IMR-90 (cell line): ENCODE results near the gene SLC25A21. TPM values are rescaled to one million over a fixed set of nuclear protein-coding genes. Genes with fewer than 3 reads are reported as not detected.

Experiments used
- ATAC-seq: fragments of 200-7000 bp; cut with Tn5 transposase; 2 replicates; pipeline ENCODE4 v1.9.1; 2020; ENCODE audit warnings: low read depth, mild to moderate bottlenecking, moderate library complexity
- BruUV-seq: library from RNA; stranded (reverse); fragments of 400-500 nt; replicated peaks from 2 replicates; lab custom pipeline; 2021; lab: Mats Ljungman, UMichigan
- CTCF ChIA-PET: fragments of 300-600 bp; formaldehyde crosslinking; extraction: SDS; loops from one replicate; lab custom pipeline; 2021; ENCODE audit warnings: antibody characterized with exemption; lab: Yijun Ruan, JAX
- POLR2A ChIA-PET: fragments of 300-600 bp; sonication (Branson Sonifier 250); formaldehyde crosslinking; loops from one replicate; lab custom pipeline; 2022; ENCODE audit warnings: antibody characterized with exemption; ENCODE audit not compliant: unreplicated experiment; lab: Charles Lee
- DNase-seq: peaks from one replicate; pipeline ENCODE4 v3.0.0; 2013
- H2AFZ ChIP-seq: replicated peaks from 2 replicates; pipeline ENCODE3; 2013; ENCODE audit warnings: low read length, mild to moderate bottlenecking; ENCODE audit not compliant: poor library complexity
- H2AK5ac ChIP-seq: 2 replicates; pipeline ENCODE4 v1.6.1; 2013; ENCODE audit warnings: low read depth, low read length, inconsistent platforms
- H2AK9ac ChIP-seq: replicated peaks from 2 replicates; pipeline ENCODE3; 2013; ENCODE audit warnings: mild to moderate bottlenecking, low read depth, low read length, moderate library complexity; ENCODE audit not compliant: poor library complexity
- H2BK120ac ChIP-seq: 2 replicates; pipeline ENCODE4 v1.6.1; 2013; ENCODE audit warnings: low read depth, low read length, inconsistent platforms
- H2BK15ac ChIP-seq: 3 replicates; pipeline ENCODE4 v1.6.1; 2013; ENCODE audit warnings: low read depth, low read length, inconsistent platforms
- H2BK20ac ChIP-seq: 2 replicates; pipeline ENCODE4 v1.6.1; 2013; ENCODE audit warnings: low read depth, mild to moderate bottlenecking, inconsistent platforms, low read length, moderate library complexity
- H2BK5ac ChIP-seq: 2 replicates; pipeline ENCODE4 v1.6.1; 2013; ENCODE audit warnings: mild to moderate bottlenecking, low read depth, low read length, inconsistent platforms; ENCODE audit not compliant: poor library complexity, severe bottlenecking
- H3K14ac ChIP-seq: replicated peaks from 2 replicates; pipeline ENCODE4 v1.6.1; 2013; ENCODE audit warnings: low read depth, low read length, inconsistent platforms
- H3K18ac ChIP-seq: 2 replicates; pipeline ENCODE4 v1.6.1; 2013; ENCODE audit warnings: low read depth, low read length, control low read depth
- H3K23ac ChIP-seq: 2 replicates; pipeline ENCODE4 v1.6.1; 2013; ENCODE audit warnings: low read depth, low read length, inconsistent platforms
- H3K27ac ChIP-seq: 2 replicates; pipeline ENCODE4 v1.5.1; 2013; ENCODE audit warnings: mild to moderate bottlenecking, control low read depth, low read length; ENCODE audit not compliant: insufficient read depth
- H3K27me3 ChIP-seq: 2 replicates; pipeline ENCODE4 v1.6.1; 2013; ENCODE audit warnings: low read length; ENCODE audit not compliant: control insufficient read depth, insufficient read depth
- H3K36me3 ChIP-seq: 2 replicates; pipeline ENCODE4 v1.6.1; 2013; ENCODE audit warnings: low read length, mixed read lengths; ENCODE audit not compliant: control insufficient read depth, insufficient read depth
- H3K4ac ChIP-seq: 2 replicates; pipeline ENCODE4 v1.6.1; 2013; ENCODE audit warnings: low read depth, low read length, inconsistent platforms
- H3K4me1 ChIP-seq: 2 replicates; pipeline ENCODE4 v1.6.1; 2013; ENCODE audit warnings: low read length, mixed read lengths; ENCODE audit not compliant: control insufficient read depth, insufficient read depth
- H3K4me2 ChIP-seq: 2 replicates; pipeline ENCODE4 v1.6.1; 2013; ENCODE audit warnings: low read depth, mild to moderate bottlenecking, control low read depth, low read length, moderate library complexity
- H3K4me3 ChIP-seq: 2 replicates; pipeline ENCODE4 v1.5.1; 2013; ENCODE audit warnings: low read depth, mild to moderate bottlenecking, control low read depth, low read length, moderate library complexity; ENCODE audit not compliant: insufficient read depth
- H3K56ac ChIP-seq: 2 replicates; pipeline ENCODE4 v1.6.1; 2013; ENCODE audit warnings: low read length, inconsistent platforms; ENCODE audit not compliant: insufficient read depth; ENCODE audit errors: extremely low read depth
- H3K79me1 ChIP-seq, 2 experiments: 2 replicates each; pipeline ENCODE4 v1.6.1; 2013; ENCODE audit warnings: low read length in 2 of 2, inconsistent platforms in 1 of 2, low read depth in 1 of 2
- H3K9ac ChIP-seq: 2 replicates; pipeline ENCODE4 v1.6.1; 2013; ENCODE audit warnings: low read depth, low read length, control low read depth
- H3K9me1 ChIP-seq: 2 replicates; pipeline ENCODE4 v1.6.1; 2013; ENCODE audit warnings: low read length, inconsistent platforms; ENCODE audit not compliant: insufficient read depth
- H3K9me3 ChIP-seq: 2 replicates; pipeline ENCODE4 v1.6.1; 2013; ENCODE audit warnings: low read length; ENCODE audit not compliant: control insufficient read depth, insufficient read depth
- H4K20me1 ChIP-seq: 2 replicates; pipeline ENCODE4 v1.6.1; 2013; ENCODE audit warnings: low read length, inconsistent platforms; ENCODE audit not compliant: insufficient read depth
- H4K5ac ChIP-seq: 2 replicates; pipeline ENCODE4 v1.6.1; 2013; ENCODE audit warnings: mild to moderate bottlenecking, low read depth, low read length, control low read depth
- H4K8ac ChIP-seq, 2 experiments: 2 replicates each; pipeline ENCODE4 v1.6.1; 2013; ENCODE audit warnings: low read depth in 2 of 2, low read length in 2 of 2, control low read depth in 1 of 2, inconsistent platforms in 1 of 2
- H4K91ac ChIP-seq: 2 replicates; pipeline ENCODE4 v1.6.1; 2013; ENCODE audit warnings: low read depth, low read length, inconsistent platforms; ENCODE audit not compliant: insufficient read depth
- BHLHE40 ChIP-seq: fragments of 150-350 bp; IDR thresholded peaks from 2 replicates; pipeline ENCODE4 v1.6.1; 2016; ENCODE audit warnings: mild to moderate bottlenecking, low read depth, low read length
- CEBPB ChIP-seq: IDR thresholded peaks from 2 replicates; pipeline ENCODE4 v1.6.1; 2012; ENCODE audit warnings: low read depth, low read length, improper control_type of control experiment
- CHD1 ChIP-seq: IDR thresholded peaks from 2 replicates; pipeline ENCODE4 v1.6.1; 2012; ENCODE audit warnings: low read depth, low read length, improper control_type of control experiment
- FOS ChIP-seq: fragments of 150-350 bp; IDR thresholded peaks from 2 replicates; pipeline ENCODE4 v1.6.1; 2016; ENCODE audit warnings: low read depth, low read length
- POLR2A ChIP-seq: IDR thresholded peaks from 2 replicates; pipeline ENCODE4 v1.6.1; 2012; ENCODE audit warnings: mild to moderate bottlenecking, low read depth, low read length
- RFX5 ChIP-seq: IDR thresholded peaks from 2 replicates; pipeline ENCODE4 v1.8.0; 2012; ENCODE audit warnings: low read depth, mild to moderate bottlenecking, low read length, moderate library complexity
- SMC3 ChIP-seq: fragments of 150-350 bp; IDR thresholded peaks from 2 replicates; pipeline ENCODE4 v1.6.1; 2016; ENCODE audit warnings: low read depth, mild to moderate bottlenecking, antibody characterized with exemption, low read length, moderate library complexity
- WGBS, 2 experiments: methylation state at CpG; one replicate each; pipeline versions ENCODE4 v1.1.5 to v1.1.7; 2013; ENCODE audit warnings: missing lambda C conversion rate in 2 of 2; ENCODE audit not compliant: insufficient read length in 1 of 2; ENCODE audit errors: extremely low coverage in 2 of 2; 5-methylcytosine and 5-hydroxymethylcytosine counted together
- dilution Hi-C: fragments of 300-500 bp; cut with HindIII; formaldehyde crosslinking; loops from one replicate; pipeline ENCODE4 v1.14.3; 2018; ENCODE audit warnings: low sequenced_read_pairs; ENCODE audit not compliant: unreplicated experiment
- in situ Hi-C: fragments of 300-500 bp; cut with MboI; formaldehyde crosslinking; loops from 3 replicates; pipeline ENCODE4 v1.14.3; 2019; ENCODE audit warnings: low sequenced_read_pairs, inconsistent platforms, mixed read lengths
- intact Hi-C: fragments of 100-400 bp; cut with micrococcal nuclease; formaldehyde crosslinking; loops from 2 replicates; pipeline ENCODE4 v1.10.0; 2022
- polyA plus RNA-seq, 3 experiments: library from polyadenylated mRNA; depleted of rRNA; stranded (reverse); fragments of >200 nt; gene quantifications; 2 replicates each; pipeline ENCODE4 v1.2.3, GENCODE V29; 2012; ENCODE audit warnings: low replicate concordance in 1 of 3
- total RNA-seq: library from RNA; depleted of rRNA; stranded (reverse); fragments of >200 nt; gene quantifications from 2 replicates; pipeline ENCODE4 v1.2.3, GENCODE V29; 2012
- TF ChIP-seq, protein P1 (sequence below): fragments of 150-350 bp; IDR thresholded peaks from 2 replicates; pipeline ENCODE4 v1.6.1; 2017; ENCODE audit warnings: mild to moderate bottlenecking, antibody characterized with exemption, low read length, low read depth
- TF ChIP-seq, protein P2 (sequence below): conservative IDR thresholded peaks from 2 replicates; pipeline ENCODE4 v1.5.1; 2012; ENCODE audit warnings: mild to moderate bottlenecking, low read depth, low read length, improper control_type of control experiment
- TF ChIP-seq, protein P3 (sequence below): fragments of 150-350 bp; IDR thresholded peaks from 2 replicates; pipeline ENCODE4 v1.6.1; 2016; ENCODE audit warnings: low read depth, mild to moderate bottlenecking, low read length, moderate library complexity, borderline replicate concordance

Gene SLC25A21
- total and polyA plus RNA-seq, 2 of the 4 experiments (the other 2 are of a cell fraction) = 0.62 to 0.90 TPM

DNA sequence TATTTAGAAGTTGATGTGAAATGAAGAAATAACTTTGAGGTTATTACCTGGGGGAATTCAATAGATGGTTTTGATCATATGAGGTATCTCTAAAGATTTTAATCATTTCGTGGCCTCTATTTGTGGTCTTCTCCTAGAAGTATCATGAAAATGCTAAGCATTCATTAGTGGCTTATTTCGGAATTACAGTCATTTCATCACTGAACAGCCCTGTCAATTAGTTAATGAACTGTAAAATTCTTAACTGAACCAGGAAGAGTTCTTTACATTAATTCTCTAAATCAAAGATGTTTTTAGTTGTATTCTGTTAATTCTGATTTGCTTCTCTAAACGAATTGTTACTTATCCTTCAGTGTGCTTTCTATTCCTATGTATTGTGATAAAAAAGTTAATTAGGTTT lies 261.8 kb downstream of the SLC25A21 start:
- TF ChIP-seq BHLHE40 = no peak
- TF ChIP-seq, protein P1, sequence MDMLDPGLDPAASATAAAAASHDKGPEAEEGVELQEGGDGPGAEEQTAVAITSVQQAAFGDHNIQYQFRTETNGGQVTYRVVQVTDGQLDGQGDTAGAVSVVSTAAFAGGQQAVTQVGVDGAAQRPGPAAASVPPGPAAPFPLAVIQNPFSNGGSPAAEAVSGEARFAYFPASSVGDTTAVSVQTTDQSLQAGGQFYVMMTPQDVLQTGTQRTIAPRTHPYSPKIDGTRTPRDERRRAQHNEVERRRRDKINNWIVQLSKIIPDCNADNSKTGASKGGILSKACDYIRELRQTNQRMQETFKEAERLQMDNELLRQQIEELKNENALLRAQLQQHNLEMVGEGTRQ = no peak
- no peak for TF ChIP-seq POLR2A
- no peak for TF ChIP-seq SMC3
- TF ChIP-seq, protein P2, sequence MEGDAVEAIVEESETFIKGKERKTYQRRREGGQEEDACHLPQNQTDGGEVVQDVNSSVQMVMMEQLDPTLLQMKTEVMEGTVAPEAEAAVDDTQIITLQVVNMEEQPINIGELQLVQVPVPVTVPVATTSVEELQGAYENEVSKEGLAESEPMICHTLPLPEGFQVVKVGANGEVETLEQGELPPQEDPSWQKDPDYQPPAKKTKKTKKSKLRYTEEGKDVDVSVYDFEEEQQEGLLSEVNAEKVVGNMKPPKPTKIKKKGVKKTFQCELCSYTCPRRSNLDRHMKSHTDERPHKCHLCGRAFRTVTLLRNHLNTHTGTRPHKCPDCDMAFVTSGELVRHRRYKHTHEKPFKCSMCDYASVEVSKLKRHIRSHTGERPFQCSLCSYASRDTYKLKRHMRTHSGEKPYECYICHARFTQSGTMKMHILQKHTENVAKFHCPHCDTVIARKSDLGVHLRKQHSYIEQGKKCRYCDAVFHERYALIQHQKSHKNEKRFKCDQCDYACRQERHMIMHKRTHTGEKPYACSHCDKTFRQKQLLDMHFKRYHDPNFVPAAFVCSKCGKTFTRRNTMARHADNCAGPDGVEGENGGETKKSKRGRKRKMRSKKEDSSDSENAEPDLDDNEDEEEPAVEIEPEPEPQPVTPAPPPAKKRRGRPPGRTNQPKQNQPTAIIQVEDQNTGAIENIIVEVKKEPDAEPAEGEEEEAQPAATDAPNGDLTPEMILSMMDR = no peak
- no peak for TF ChIP-seq CHD1
- TF ChIP-seq, protein P3, sequence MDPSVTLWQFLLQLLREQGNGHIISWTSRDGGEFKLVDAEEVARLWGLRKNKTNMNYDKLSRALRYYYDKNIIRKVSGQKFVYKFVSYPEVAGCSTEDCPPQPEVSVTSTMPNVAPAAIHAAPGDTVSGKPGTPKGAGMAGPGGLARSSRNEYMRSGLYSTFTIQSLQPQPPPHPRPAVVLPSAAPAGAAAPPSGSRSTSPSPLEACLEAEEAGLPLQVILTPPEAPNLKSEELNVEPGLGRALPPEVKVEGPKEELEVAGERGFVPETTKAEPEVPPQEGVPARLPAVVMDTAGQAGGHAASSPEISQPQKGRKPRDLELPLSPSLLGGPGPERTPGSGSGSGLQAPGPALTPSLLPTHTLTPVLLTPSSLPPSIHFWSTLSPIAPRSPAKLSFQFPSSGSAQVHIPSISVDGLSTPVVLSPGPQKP = no peak
- no peak for TF ChIP-seq RFX5
- TF ChIP-seq FOS = no peak
- no peak for TF ChIP-seq CEBPB
- Histone ChIP-seq H2AFZ (no peak overlapping the region), H3K56ac (no peak overlapping the region), H3K9me1 (no peaks in the 10 kb centered on the region), H2BK20ac (no peak overlapping the region), H3K4ac (no peak overlapping the region), H4K5ac (no peak overlapping the region), H3K9me3 (no peaks in the 10 kb centered on the region), H3K27me3 (peaks cover 1% of the 10 kb centered on the region; the same call in 1 of the 2 replicates), H2BK15ac (no peak overlapping the region), H3K14ac (no peak overlapping the region), H3K79me1 (no peaks in the 10 kb centered on the region), H3K27ac (no peak overlapping the region), H3K23ac (no peak overlapping the region), H3K18ac (no peak overlapping the region), H3K4me3 (no peak overlapping the region), H3K4me2 (no peak overlapping the region), H2AK9ac (no peak overlapping the region), H3K9ac (no peak overlapping the region), H4K20me1 (no peaks in the 10 kb centered on the region), H2AK5ac (no peak overlapping the region), H4K91ac (no peak overlapping the region), H3K36me3 (no peaks in the 10 kb centered on the region), H2BK120ac (no peak overlapping the region), H4K8ac (no peak overlapping the region), H2BK5ac (no peak overlapping the region), H3K4me1 (no peaks in the 10 kb centered on the region)
- ChIA-PET CTCF (no interaction called here), POLR2A (no interaction called here)
- WGBS, 2 experiments = no CpG with 5 or more reads among the region's 3 CpGs
- in situ Hi-C loops = no loop called here
- dilution Hi-C loops = no loop called here
- DNase-seq = no peak
- no TSS peak for BruUV-seq
- no peak for ATAC-seq
- intact Hi-C loops = no loop called here
